Thyroid gland (tissue), 4 donors: ENCODE results near the gene ARHGAP24.

Experiments used
- CTCF ChIP-seq, 6 experiments: fragments of 200-600 bp in 3 of 6; fragments of 450-650 bp in 3 of 6; sonication (generic) in 3 of 6; IDR thresholded peaks; one replicate each; pipeline ENCODE4 v1.5.1; 2016 to 2019; ENCODE audit warnings: antibody characterized with exemption in 6 of 6, mild to moderate bottlenecking in 2 of 6, inconsistent platforms in 1 of 6, moderate library complexity in 1 of 6
- POLR2A ChIP-seq, 2 donors: fragments of 450-650 bp; IDR thresholded peaks; one replicate each; pipeline ENCODE4 v1.6.1; 2017; ENCODE audit warnings: antibody characterized with exemption in 2 of 2, mild to moderate bottlenecking in 2 of 2, moderate library complexity in 1 of 2

- TF ChIP-seq POLR2A (IDR thresholded peaks at IDR 0.05) (no peak), CTCF (IDR thresholded peaks at IDR 0.05) (no peak)
These were observed 222.9 kb downstream of the ARHGAP24 start for GRCh38 chr4:85697854-85698253.
